SU-DHL-6 (cell line): ENCODE results near the gene RPS27L.

ENCODE experiments used
- EZH2phosphoT487 ChIP-seq: fragments of 200-600 bp; sonication (generic), shearing (Covaris generic); conservative IDR thresholded peaks from 2 replicates; pipeline ENCODE4 v1.6.1; 2018; ENCODE audit warnings: mild to moderate bottlenecking, antibody characterized with exemption, low read length, moderate library complexity, mixed read lengths
- TF ChIP-seq, protein P1 (sequence below): fragments of 200-600 bp; sonication (generic); IDR thresholded peaks from one replicate; pipeline ENCODE4 v1.5.1; 2017; ENCODE audit warnings: antibody characterized with exemption, mild to moderate bottlenecking, low read length, moderate library complexity; ENCODE audit not compliant: insufficient read depth, poor library complexity, severe bottlenecking

DNA sequence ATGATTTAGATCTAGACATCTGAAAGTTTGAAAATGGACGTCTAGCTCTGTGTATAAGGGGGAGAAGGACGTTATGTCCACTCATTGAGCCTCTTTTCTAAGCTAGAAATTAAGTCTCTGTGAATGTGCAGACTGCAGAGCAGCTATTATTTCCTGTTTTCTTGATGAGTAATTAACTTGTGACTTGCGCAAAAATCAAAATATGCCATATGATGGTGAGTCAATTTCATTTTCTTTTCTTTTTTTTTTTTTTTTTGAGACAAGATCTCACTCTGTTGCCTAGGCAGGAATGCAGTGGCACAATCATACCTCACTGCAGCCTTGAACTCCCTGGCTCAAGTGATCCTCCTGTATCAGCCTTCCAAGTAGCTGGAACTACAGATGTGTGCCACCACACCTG lies 21.5 kb downstream of the RPS27L start:
- TF ChIP-seq, protein P1, sequence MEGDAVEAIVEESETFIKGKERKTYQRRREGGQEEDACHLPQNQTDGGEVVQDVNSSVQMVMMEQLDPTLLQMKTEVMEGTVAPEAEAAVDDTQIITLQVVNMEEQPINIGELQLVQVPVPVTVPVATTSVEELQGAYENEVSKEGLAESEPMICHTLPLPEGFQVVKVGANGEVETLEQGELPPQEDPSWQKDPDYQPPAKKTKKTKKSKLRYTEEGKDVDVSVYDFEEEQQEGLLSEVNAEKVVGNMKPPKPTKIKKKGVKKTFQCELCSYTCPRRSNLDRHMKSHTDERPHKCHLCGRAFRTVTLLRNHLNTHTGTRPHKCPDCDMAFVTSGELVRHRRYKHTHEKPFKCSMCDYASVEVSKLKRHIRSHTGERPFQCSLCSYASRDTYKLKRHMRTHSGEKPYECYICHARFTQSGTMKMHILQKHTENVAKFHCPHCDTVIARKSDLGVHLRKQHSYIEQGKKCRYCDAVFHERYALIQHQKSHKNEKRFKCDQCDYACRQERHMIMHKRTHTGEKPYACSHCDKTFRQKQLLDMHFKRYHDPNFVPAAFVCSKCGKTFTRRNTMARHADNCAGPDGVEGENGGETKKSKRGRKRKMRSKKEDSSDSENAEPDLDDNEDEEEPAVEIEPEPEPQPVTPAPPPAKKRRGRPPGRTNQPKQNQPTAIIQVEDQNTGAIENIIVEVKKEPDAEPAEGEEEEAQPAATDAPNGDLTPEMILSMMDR = no peak
- TF ChIP-seq EZH2phosphoT487 = no peak
